NT2/D1 (cell line): ENCODE results near the gene TPCN2.
"Not testable (repeated sequence)": the region's sequence is repeated elsewhere in the genome, so short reads cannot be mapped to it uniquely, and the experiment has no call there.

ENCODE experiments used
- DNase-seq: peaks from one replicate; pipeline ENCODE4 v3.0.0-alpha.2; 2011; ENCODE audit warnings: low read depth, low spot score
- H3K27me3 ChIP-seq: 2 replicates; pipeline ENCODE4 v1.6.0; 2011; ENCODE audit warnings: mild to moderate bottlenecking; ENCODE audit not compliant: insufficient read length, insufficient read depth
- H3K36me3 ChIP-seq: 2 replicates; pipeline ENCODE4 v1.6.1; 2011; ENCODE audit warnings: mild to moderate bottlenecking, low read length, mixed read lengths; ENCODE audit not compliant: insufficient read depth, insufficient read length
- H3K4me1 ChIP-seq: 2 replicates; pipeline ENCODE4 v1.5.1; 2011; ENCODE audit not compliant: insufficient read depth, insufficient read length
- H3K4me3 ChIP-seq: 2 replicates; pipeline ENCODE4 v1.5.1; 2011; ENCODE audit warnings: low read depth; ENCODE audit not compliant: insufficient read length
- H3K9ac ChIP-seq: 2 replicates; pipeline ENCODE4 v1.6.0; 2011; ENCODE audit warnings: low read depth; ENCODE audit not compliant: insufficient read length
- H3K9me3 ChIP-seq: 2 replicates; pipeline ENCODE4 v1.5.1; 2011; ENCODE audit warnings: mild to moderate bottlenecking, low read length; ENCODE audit not compliant: insufficient read depth
- SUZ12 ChIP-seq: IDR thresholded peaks from 2 replicates; pipeline ENCODE4 v1.6.1; 2011; ENCODE audit not compliant: insufficient read length, insufficient read depth; ENCODE audit errors: extremely low read depth
- YY1 ChIP-seq: IDR thresholded peaks from 2 replicates; pipeline ENCODE4 v1.6.1; 2011; ENCODE audit not compliant: insufficient read length, insufficient read depth
- ZNF274 ChIP-seq: IDR thresholded peaks from 2 replicates; pipeline ENCODE4 v1.6.1; 2011; ENCODE audit warnings: mild to moderate bottlenecking, low read depth, low read length

Gene TPCN2

DNA sequence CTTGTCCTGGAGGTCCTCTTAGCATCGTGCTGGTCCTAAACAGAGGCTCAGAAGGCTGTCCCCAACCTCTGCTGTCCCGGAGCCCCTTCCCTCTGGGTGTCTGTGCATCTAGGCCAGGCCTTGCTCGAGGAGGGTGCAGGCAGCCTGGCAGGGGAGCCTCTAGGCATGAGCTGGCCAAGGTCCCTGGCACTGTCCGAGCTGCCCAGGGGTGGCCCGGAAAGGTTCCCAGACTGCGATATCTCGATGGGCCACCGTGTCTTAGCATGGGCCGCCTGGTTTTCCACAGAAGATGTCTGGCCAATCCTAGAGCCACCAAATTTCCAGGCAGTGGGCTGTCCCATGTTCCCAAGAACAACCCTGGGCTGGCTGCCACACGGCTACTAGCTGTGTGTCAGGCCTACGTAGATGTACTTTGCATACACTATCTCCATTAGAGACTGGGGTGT, 82.4 kb downstream of the TPCN2 start:
- Histone ChIP-seq H3K4me3 (no peak overlapping the region), H3K9ac (peak overlapping the region; percentile 17), H3K36me3 (no peaks in the 10 kb centered on the region), H3K4me1 (peaks cover 11% of the 10 kb centered on the region), H3K9me3 (peaks cover 15% of the 10 kb centered on the region), H3K27me3 (no peaks in the 10 kb centered on the region)
- TF ChIP-seq SUZ12, result no peak
- TF ChIP-seq YY1, result no peak
- TF ChIP-seq ZNF274, result no peak
- no peak for DNase-seq

GRCh38 chr11:69131644-69132300, 83.0 kb downstream of the TPCN2 start:
- Histone ChIP-seq H3K27me3 (no peaks in the 10 kb centered on the region), H3K9me3 (peaks cover 15% of the 10 kb centered on the region), H3K4me1 (peaks cover 7% of the 10 kb centered on the region), H3K4me3 (no peak overlapping the region), H3K9ac (peak overlapping the region; percentile 18), H3K36me3 (no peaks in the 10 kb centered on the region)
- peak; percentile 94 for DNase-seq
- TF ChIP-seq YY1, result no peak
- no peak for TF ChIP-seq SUZ12
- no peak for TF ChIP-seq ZNF274

DNA sequence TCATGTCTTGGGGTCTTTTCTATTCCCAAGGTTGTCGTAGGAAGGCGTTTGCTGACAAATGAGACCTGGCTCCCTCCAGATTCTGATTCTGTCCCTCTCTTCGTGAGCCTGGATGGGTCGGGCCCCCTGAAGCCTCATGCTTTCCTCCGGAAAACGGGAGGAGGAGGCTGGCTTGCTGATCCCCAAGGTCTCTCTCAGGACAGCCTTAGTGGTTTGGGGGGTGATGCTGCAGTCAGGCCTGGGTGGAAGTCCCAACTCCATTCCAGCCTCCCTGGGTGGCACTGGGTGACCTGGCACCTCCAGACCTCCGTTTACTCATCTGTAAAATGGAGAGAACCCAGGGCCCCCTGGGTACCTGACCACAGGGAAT, 83.6 kb downstream of the TPCN2 start:
- H3K4me3 ChIP-seq, result no peak overlapping the region
- DNase-seq, result no peak
- peak overlapping the region; percentile 18 for H3K9ac ChIP-seq
- peaks cover 7% of the 10 kb centered on the region for H3K4me1 ChIP-seq
- no peaks in the 10 kb centered on the region for H3K27me3 ChIP-seq
- H3K9me3 ChIP-seq, result peaks cover 15% of the 10 kb centered on the region
- H3K36me3 ChIP-seq, result no peaks in the 10 kb centered on the region
- TF ChIP-seq ZNF274 (no peak), YY1 (no peak), SUZ12 (no peak)

GRCh38 chr11:69133251-69133650, 84.5 kb downstream of the TPCN2 start:
- no peak for TF ChIP-seq YY1
- TF ChIP-seq ZNF274, result no peak
- TF ChIP-seq SUZ12, result no peak
- no peak overlapping the region for H3K4me3 ChIP-seq
- peaks cover 7% of the 10 kb centered on the region for H3K4me1 ChIP-seq
- no peak for DNase-seq
- H3K9ac ChIP-seq, result no peak overlapping the region
- no peaks in the 10 kb centered on the region for H3K36me3 ChIP-seq
- peaks cover 15% of the 10 kb centered on the region for H3K9me3 ChIP-seq
- H3K27me3 ChIP-seq, result no peaks in the 10 kb centered on the region

GRCh38 chr11:69134182-69134581, 85.5 kb downstream of the TPCN2 start:
- H3K9me3 ChIP-seq, H3K4me3 ChIP-seq, DNase-seq, H3K9ac ChIP-seq, H3K4me1 ChIP-seq, H3K36me3 ChIP-seq, H3K27me3 ChIP-seq: not testable (repeated sequence)

- H3K36me3 ChIP-seq, result no peaks in the 10 kb centered on the region
- H3K27me3 ChIP-seq, result no peaks in the 10 kb centered on the region
- H3K4me1 ChIP-seq, result peaks cover 7% of the 10 kb centered on the region
- no peak for DNase-seq
- no peak overlapping the region for H3K9ac ChIP-seq
- peaks cover 10% of the 10 kb centered on the region for H3K9me3 ChIP-seq
- TF ChIP-seq SUZ12, result no peak
- TF ChIP-seq ZNF274, result no peak
- no peak for TF ChIP-seq YY1
- no peak overlapping the region for H3K4me3 ChIP-seq
These were observed 86.2 kb downstream of the TPCN2 start for GRCh38 chr11:69134957-69135356.

DNA sequence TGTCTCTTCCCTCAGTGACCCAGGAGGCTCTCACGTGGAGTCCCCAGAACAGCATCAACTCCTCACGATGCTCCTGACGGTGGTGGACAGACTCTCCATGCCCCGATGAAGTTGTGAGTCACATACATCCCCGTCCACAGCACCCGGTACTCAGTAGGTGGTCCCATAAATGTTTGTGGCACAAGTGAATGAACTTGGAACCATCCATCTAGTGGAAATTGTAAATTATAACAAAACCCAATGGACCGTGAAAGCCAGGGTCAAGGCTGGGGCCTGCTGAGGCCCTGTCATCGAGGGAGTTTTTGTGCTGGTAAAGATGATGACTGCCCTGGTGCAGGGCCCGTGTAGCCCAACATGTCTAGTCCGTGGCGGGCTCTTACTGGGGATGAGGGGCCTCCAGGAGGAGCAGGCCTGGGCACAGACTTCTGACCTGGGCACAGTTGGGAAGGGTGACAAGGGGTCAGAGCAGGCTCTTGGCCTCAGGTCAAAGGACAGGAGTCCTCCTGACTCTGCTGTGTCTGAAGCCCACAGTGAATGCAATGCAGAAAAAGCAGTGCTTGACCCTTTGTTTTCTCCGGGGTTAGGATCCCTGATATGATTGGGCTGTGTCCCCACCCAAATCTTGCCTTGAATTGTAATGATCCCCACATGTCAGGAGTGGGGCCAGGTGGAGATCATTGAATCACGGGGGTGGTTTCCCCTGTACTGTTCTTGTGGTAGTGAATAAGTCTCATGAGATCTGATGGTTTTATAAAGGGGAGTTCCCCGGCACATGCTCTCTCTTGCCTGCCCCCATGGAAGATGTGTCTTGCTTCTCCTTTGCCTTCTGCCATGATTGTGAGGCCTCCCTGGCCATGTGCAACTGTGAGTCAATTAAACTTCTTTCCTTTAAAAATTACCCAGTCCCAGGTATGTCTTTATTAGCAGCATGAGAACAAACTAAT, 87.0 kb downstream of the TPCN2 start:
- no peak for DNase-seq
- no peak overlapping the region for H3K4me3 ChIP-seq
- no peak for TF ChIP-seq ZNF274
- no peak for TF ChIP-seq YY1
- TF ChIP-seq SUZ12, result no peak
- no peaks in the 10 kb centered on the region for H3K36me3 ChIP-seq
- no peaks in the 10 kb centered on the region for H3K27me3 ChIP-seq
- peaks cover 7% of the 10 kb centered on the region for H3K4me1 ChIP-seq
- no peak overlapping the region for H3K9ac ChIP-seq
- H3K9me3 ChIP-seq, result peaks cover 10% of the 10 kb centered on the region
